A673 (cell line): ENCODE data around the gene FBXO31. TPM values are rescaled to one million over a fixed set of nuclear protein-coding genes. Genes with fewer than 3 reads are reported as not detected.

Experiments
- BruUV-seq: library from RNA; stranded (reverse); fragments of 400-500 nt; replicated peaks from 2 replicates; lab custom pipeline; 2021; lab: Mats Ljungman, UMichigan
- CTCF ChIA-PET: fragments of 300-600 bp; sonication (Branson Sonifier 250); formaldehyde crosslinking; loops from one replicate; lab custom pipeline; 2022; ENCODE audit warnings: antibody characterized with exemption; lab: Charles Lee
- POLR2A ChIA-PET: fragments of 300-600 bp; sonication (Branson Sonifier 250); formaldehyde crosslinking; loops from one replicate; lab custom pipeline; 2022; ENCODE audit warnings: antibody characterized with exemption; ENCODE audit not compliant: low non-redundant PET; lab: Charles Lee
- DNase-seq: peaks from one replicate; pipeline ENCODE4 v3.0.0-alpha.2; 2015; ENCODE audit warnings: low spot score
- H3K27ac ChIP-seq: fragments of 200-600 bp; sonication (generic); 2 replicates; pipeline ENCODE4 v1.5.1; 2016; ENCODE audit warnings: mixed run types, low read depth, mild to moderate bottlenecking, mixed read lengths, antibody characterized with exemption, low read length; ENCODE audit not compliant: poor library complexity, severe bottlenecking
- H3K27me3 ChIP-seq: fragments of 200-600 bp; sonication (generic); replicated peaks from 2 replicates; pipeline ENCODE4 v1.6.1; 2017; ENCODE audit warnings: mixed run types, low read depth, mild to moderate bottlenecking, mixed read lengths, antibody characterized with exemption, low read length; ENCODE audit not compliant: insufficient read depth, poor library complexity
- H3K36me3 ChIP-seq: fragments of 200-600 bp; sonication (generic); 2 replicates; pipeline ENCODE4 v1.6.1; 2016; ENCODE audit warnings: mixed run types, mild to moderate bottlenecking, mixed read lengths, antibody characterized with exemption, low read length; ENCODE audit not compliant: insufficient read depth, poor library complexity, severe bottlenecking
- H3K4me1 ChIP-seq: fragments of 200-600 bp; sonication (generic); 2 replicates; pipeline ENCODE4 v1.6.1; 2017; ENCODE audit warnings: mixed run types, mild to moderate bottlenecking, mixed read lengths, antibody characterized with exemption, low read length; ENCODE audit not compliant: insufficient read depth, poor library complexity, severe bottlenecking
- H3K4me3 ChIP-seq: fragments of 200-600 bp; sonication (generic); 2 replicates; pipeline ENCODE4 v1.5.1; 2016; ENCODE audit warnings: low read depth, mixed run types, mild to moderate bottlenecking, mixed read lengths, low read length; ENCODE audit not compliant: poor library complexity, severe bottlenecking
- H3K9me3 ChIP-seq: fragments of 200-600 bp; sonication (generic); 2 replicates; pipeline ENCODE4 v1.6.1; 2016; ENCODE audit warnings: mixed run types, low read depth, mild to moderate bottlenecking, mixed read lengths, antibody characterized with exemption, low read length; ENCODE audit not compliant: poor library complexity, severe bottlenecking
- CTCF ChIP-seq: fragments of 300-800, 200-600 bp; sonication (generic); conservative IDR thresholded peaks from 2 replicates; pipeline ENCODE4 v1.5.1; 2017; ENCODE audit warnings: low read depth, mild to moderate bottlenecking, antibody characterized with exemption, low read length, moderate library complexity, mixed read lengths
- EZH2 ChIP-seq: fragments of 200-600 bp; sonication (generic); IDR thresholded peaks from 2 replicates; pipeline ENCODE4 v1.6.1; 2017; ENCODE audit warnings: borderline replicate concordance, low read depth, mild to moderate bottlenecking, mixed read lengths, antibody characterized with exemption, low read length; ENCODE audit not compliant: poor library complexity, severe bottlenecking
- intact Hi-C: fragments of 100-400 bp; cut with micrococcal nuclease; formaldehyde crosslinking; loops from one replicate; pipeline ENCODE4 v1.10.0; 2022; ENCODE audit not compliant: unreplicated experiment
- total RNA-seq: library from RNA; stranded (reverse); gene quantifications from 2 replicates; pipeline ENCODE4 v1.2.3, GENCODE V29; 2021

FBXO31 gene
- total RNA-seq, 1 experiment from 2014 or later = 32.2 TPM

- no peak for DNase-seq
- no peaks in the 10 kb centered on the region for H3K36me3 ChIP-seq
- H3K4me3 ChIP-seq = no peak overlapping the region
- CTCF ChIA-PET = interaction anchor here (0.7 kb wide), 1 partner anchor 13 kb away, joined by 3 read pairs; no protein-coding TSS in a partner anchor
- no peak for TF ChIP-seq EZH2
- no peak for TF ChIP-seq CTCF
- no peaks in the 10 kb centered on the region for H3K27me3 ChIP-seq
- no peaks in the 10 kb centered on the region for H3K4me1 ChIP-seq
- POLR2A ChIA-PET = interaction anchor here (0.6 kb wide), 1 partner anchor 21 kb away, joined by 14 read pairs; no protein-coding TSS in a partner anchor
- peak overlapping the region; percentile 34 for H3K27ac ChIP-seq
- H3K9me3 ChIP-seq = no peaks in the 10 kb centered on the region
- BruUV-seq = no TSS peak
- intact Hi-C loops = no loop called here
Measured at GRCh38 chr16:87369796-87370719, 13.5 kb downstream of the FBXO31 start.

GRCh38 chr16:87369117-87369765, 14.3 kb downstream of the FBXO31 start:
- intact Hi-C loops = no loop called here
- no peak for DNase-seq
- H3K4me3 ChIP-seq = no peak overlapping the region
- no TSS peak for BruUV-seq
- no peaks in the 10 kb centered on the region for H3K9me3 ChIP-seq
- ChIA-PET POLR2A (interaction anchor here (0.6 kb wide), 1 partner anchor 20 kb away, joined by 14 read pairs; no protein-coding TSS in a partner anchor), CTCF (interaction anchor here (0.7 kb wide), 1 partner anchor 14 kb away, joined by 3 read pairs; no protein-coding TSS in a partner anchor)
- TF ChIP-seq CTCF (no peak), EZH2 (no peak)
- no peaks in the 10 kb centered on the region for H3K4me1 ChIP-seq
- no peaks in the 10 kb centered on the region for H3K36me3 ChIP-seq
- H3K27me3 ChIP-seq = no peaks in the 10 kb centered on the region
- H3K27ac ChIP-seq = no peak overlapping the region

GRCh38 chr16:87368029-87368770, 15.4 kb downstream of the FBXO31 start:
- CTCF ChIA-PET = no interaction called here
- intact Hi-C loops = no loop called here
- no peak for DNase-seq
- Histone ChIP-seq H3K36me3 (no peaks in the 10 kb centered on the region), H3K27ac (no peak overlapping the region), H3K4me3 (no peak overlapping the region), H3K4me1 (no peaks in the 10 kb centered on the region), H3K27me3 (no peaks in the 10 kb centered on the region), H3K9me3 (no peaks in the 10 kb centered on the region)
- POLR2A ChIA-PET = no interaction called here
- TF ChIP-seq CTCF (no peak), EZH2 (no peak)
- no TSS peak for BruUV-seq
